ENCODE results near the gene CRHR1.
"Not testable (repeated sequence)": the region's sequence is repeated elsewhere in the genome, so short reads cannot be mapped to it uniquely, and the experiment has no call there.

Gene CRHR1

DNA sequence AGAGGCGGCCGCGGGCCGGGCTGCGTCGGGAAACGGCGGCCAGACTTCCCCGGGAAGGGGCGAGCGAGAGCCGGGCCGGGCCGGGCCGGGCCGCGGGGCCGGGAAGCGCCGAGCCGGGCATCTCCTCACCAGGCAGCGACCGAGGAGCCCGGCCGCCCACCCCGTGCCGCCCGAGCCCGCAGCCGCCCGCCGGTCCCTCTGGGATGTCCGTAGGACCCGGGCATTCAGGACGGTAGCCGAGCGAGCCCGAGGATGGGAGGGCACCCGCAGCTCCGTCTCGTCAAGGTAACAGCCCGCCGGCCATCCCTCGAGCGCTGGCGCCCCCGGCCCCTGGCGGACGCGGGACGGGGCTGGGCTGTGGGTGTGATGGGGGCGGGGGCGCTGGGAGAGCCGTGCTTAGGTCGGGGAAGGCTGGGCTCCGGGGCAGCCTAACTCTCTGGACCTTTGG lies at the start of gene CRHR1:
Gene CRHR1, plus strand, starts transcription at position 28 of the 448 bp plus-strand sequence. Its CDS starts 225 bp downstream, at position 253.
- no peak for DNase-seq (ENCODE audit: low spot score)

DNA sequence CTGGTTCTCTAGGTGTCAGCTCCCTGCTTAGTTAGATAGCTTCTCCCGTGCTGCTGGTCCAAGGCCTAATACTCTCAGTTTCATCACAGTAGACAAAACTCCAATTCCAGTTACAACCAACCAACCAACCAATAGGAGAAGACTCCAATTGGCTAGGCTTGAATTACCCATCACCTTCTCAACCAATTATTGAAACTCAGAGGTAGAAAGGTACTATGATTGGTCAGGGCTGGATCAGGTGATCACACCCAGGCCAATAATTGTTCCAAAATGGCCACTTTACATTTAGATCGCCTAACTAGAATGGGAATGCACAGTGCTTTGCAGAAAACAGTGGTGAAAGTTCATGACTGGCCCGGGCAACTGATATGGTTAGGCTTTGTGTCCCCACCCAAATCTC lies 49.5 kb upstream of the CRHR1 start:
- no peak for DNase-seq (ENCODE audit: low spot score)

DNA sequence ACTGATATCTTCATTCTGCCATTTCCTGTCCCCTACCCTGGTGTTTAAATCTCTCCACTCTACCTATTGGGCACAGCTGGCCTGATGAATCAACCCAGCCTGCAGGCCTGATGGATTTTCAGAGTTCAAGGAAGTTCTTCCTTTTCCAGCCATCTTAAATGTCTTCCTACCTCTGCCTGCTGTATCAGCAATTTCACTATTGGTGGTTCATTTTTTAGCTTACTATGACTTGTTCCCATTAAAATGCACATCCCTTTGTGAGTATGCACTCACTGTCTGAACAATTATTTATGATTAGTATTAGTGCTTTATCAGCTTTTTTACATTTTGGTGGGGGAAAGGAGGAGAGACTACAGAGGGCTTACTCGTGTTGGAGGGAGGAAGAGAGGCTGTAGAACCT lies 48.6 kb upstream of the CRHR1 start:
- DNase-seq (ENCODE audit: low spot score) = no peak

DNA sequence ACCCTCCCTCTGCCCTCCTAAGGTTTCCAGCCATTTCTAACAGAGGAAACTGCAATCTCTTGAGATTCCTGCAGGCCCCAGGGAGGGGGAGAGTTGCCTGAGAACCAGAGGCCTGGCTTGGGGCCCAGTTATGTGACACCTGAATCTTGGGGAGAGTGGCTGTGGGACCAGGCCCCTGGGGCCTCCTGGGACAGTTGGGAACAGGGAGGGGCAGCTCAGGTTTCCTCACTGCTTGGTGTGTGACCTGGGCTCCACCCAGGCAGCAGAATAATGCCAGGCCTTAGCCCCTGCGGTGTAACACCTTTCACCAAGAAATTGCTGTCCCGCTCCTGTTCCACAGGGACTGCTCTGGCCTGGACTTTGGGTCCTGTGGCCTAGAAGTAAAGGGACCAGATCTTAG lies 44.3 kb upstream of the CRHR1 start:
- no peak for DNase-seq (ENCODE audit: low spot score)

DNA sequence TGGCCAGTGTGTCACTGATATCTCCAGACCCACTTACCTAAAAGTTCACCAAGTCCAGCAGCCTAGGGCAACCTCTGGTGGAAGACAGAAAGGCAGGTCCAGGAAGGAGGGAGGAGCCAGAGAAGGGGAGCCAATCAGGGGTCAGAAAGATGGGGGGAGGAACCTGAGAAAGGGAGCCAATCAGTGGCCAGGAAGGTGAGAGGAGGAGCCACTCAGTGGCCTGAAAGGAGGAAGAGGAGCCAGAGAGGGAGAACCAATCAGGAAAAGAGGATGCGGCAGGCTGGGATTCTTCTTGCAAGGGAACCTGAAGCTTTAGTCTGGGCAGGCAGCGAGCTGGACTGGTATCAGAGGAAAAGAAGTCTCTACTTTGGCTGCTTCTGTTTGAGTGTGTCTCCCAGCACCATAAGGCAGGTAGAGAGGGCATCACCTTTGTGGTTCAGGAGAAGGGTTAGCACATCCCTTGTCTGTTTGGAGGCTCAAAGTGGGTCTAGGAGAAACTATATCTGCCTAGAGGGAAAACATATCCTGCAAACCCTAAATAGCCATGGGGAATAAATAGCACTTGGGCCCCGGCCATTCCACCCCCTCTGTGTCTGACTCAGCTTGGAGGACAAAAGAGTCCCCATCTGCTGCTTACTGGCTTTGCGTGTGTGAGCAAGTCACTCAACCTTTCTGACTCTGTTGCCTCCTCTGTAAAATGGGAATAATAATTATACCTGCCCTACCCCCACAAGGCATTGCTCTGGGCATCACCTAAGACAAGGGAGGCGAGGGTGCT lies 43.4 kb upstream of the CRHR1 start:
- peak; percentile 61 for DNase-seq (ENCODE audit: low spot score)

DNA sequence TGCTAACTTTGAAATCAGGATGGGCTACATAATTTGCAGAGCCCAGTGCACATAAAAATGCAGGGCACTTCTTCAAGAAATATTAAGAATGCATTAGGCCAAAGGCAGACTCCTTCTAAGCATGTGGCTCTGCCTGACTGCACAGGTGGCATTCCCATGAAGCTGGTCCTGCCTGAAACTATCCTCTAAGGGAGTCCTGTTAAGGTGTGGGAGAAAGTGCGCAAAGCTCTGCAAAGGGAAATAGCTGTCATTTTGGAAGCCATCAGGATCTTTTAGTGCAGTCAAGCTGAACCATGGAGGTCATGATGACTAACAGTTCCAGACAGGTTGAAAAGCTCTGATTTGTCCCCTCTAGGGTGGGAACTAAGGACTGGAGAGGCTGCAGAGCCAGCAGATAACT lies 41.9 kb upstream of the CRHR1 start:
- DNase-seq (ENCODE audit: low spot score) = no peak

DNA sequence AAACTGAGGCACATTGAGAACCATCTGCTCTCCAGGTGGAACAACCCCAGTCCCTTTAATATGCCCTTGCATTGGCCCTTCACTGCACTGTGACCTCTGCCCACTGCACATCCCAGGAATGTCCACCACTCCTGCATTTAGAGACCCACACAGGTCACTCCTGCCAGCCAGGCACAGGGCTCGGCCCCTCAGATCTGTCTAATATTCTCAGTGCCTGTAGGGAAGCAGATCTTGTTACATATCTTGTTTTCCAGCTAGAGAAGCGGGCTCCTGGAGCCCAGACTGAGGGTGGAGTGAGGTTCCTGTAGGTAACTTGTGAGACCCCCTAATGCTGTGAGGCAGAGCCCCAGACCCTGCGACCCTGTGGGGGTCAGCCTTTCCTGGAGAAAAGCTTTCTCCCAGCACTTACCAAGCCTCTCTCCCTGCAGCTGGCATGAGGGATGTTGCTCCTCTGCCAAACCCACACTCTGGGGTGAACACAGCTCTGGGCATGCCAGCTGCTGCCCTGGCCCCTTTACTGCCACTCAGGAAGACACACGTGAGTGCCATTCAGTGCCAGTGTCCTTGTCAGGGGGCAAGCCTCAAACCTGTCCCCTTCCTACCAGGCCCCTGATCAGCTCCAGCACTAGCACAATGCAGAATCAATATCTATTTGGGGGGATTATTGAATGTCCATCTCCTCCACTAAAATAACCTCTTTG lies 40.3 kb upstream of the CRHR1 start:
- DNase-seq (ENCODE audit: low spot score) = no peak

DNA sequence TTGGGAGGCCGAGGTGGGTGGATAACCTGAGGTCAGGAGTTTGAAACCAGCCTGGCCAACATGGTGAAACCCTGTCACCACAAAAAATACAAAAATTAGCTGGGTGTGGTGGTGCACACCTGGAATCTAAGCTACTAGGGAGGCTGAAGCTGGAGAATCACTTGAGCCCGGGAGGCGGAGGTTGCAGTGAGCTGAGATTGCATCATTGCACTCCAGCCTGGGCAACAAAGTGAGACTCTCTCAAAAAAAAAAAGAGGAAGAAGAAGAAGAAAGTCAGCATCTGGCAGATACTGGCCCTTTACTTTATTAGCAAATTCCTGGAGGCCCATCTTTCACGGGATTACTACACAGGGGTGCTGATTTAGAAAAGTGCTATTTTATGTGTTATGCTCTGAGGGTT lies 39.3 kb upstream of the CRHR1 start:
- not testable (repeated sequence) for DNase-seq (ENCODE audit: low spot score)

DNA sequence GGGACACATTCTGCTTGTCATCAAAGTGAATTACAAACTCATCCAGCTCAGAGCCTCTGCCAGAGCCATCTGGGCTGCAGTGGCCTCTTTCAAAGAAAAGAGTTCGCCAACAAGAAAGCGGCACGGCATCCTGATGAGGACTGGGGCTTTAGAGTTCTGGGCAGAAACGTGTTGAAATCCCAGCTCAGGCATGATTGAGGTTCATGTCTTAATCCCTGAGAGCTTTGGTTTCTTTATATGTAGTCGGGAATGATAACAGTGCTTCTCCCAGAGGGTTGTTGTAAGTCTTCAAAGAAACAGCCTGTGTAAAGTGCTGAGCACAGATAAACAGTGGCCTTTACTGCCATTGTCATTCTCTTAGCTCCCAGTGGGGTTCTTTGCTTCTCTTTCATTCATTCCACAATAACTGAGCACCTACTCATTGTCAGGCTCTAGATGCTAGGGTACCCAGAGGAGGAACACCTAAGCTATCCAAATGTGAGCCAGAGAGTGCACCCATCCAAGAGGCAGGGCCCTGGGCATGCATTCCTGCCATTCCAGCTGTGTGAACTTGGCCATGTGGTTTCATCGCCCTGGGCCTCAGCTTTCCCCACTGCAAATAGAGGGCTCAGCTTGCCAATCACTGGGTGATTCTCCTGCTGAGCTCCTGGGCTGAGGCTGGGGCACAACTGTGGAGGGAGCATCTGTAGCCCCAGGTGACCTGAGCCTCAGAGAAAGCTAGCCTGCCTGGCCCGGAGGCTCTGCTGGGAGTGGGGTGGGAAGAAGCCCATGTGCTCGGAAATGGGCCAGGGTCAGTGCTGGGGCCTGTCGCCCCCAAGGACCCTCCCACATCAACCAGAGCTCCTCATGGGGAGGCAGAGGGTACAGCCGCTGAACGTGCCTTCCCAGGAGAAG lies 38.3 kb upstream of the CRHR1 start:
- no peak for DNase-seq (ENCODE audit: low spot score)

DNA sequence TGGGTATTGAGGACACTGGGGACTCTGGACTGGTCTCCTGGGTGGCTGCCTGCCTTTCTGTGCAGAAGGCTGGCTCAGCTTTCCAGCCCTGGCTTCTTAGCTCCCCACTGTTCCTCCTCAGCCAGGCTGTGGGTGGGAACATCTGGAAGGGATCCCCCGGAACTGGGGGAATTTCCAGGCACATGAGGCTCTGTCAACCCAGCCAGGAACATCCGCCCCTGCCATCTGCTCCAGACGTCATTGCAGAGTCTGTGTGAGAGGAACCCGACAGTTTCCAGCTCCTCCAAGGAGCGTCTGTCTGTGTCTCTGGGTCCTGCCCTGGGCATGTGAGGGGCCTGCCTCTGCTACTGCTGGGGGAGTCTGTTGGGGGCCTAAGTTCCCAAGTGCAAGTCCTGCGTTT lies 36.2 kb upstream of the CRHR1 start:
- no peak for DNase-seq (ENCODE audit: low spot score)

DNA sequence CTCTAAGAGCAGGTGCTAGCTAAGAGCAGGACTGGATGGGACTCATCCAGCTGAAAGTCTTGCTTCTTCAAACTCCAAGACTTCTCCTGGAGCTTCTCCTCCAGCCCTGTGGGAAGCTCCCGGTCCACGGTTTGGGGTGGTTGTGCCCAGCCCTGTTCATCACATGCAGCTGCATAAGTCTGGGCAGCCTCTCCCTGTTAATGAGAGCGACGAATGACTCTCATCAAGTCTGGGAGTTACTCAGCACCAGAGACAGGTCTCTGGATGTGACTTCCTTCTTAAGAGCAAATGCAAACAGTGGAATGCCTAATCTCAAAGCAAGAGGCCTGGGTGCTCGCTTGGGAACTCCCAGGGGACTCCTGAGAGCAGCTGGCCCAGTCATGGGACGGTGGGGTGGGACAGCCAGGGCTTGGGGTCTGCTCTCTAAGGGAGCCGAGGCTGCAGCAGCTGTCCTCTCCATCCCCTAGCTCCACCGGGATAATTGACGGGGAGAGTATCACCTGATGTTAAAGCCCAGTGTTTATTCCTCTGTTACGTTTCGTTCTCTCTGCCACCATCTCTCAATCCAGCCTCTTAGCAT lies 35.3 kb upstream of the CRHR1 start:
- no peak for DNase-seq (ENCODE audit: low spot score)

DNA sequence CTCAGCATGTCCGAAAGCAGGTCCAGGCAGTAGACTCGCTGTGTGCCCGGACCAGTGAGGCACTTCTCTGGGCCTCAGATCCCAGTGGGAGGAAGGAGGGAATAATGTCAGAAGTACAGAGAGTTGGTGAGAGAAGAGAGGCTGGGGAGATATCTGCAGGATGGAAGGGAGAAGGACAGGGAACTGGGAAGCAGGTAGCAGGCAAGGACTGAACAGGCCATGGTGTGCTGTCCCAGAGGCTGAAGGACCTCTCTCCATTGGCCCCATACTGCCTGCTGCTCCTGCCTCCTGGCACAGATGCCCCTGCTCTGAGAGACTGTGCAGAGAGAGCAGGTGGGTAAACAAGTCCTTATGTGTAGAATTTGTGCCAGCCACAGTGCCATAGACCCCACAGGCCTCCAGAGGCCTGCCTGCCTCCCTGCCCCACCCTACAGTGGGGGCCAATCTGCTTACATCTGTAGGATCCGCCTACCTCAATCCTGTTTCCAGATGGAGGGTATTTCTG lies 34.2 kb upstream of the CRHR1 start:
- no peak for DNase-seq (ENCODE audit: low spot score)

DNA sequence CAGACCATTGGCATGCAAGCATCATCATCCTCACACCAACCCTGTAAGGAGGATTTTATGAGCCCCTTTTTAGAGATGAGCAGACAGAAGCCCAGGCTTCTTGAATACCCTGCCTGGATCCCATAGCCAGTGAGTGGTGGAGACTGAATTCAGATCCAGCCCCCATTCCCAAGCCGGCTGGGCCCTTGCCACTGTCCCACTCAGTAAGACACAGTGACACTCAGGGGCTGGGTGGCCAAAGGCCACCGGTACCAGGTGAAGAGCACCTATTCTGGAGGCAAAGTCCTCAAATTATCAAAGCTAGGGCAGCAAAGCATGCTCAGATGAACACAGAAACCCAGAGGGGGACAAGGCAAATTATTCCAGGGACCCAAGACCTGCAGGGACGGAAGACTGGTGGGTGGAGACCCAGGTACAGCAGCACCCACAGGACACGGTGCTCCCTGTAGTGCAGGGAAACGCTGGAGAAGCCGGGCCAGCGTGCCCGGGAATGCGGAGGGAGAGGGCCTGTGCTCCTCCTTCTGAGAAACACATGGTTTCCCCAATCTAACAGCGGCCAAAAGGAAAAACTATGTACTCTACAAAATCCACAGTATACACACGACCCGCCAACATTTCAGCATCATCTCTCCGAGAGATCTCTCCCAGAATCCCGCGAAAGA lies 33.2 kb upstream of the CRHR1 start:
- DNase-seq (ENCODE audit: low spot score) = no peak

DNA sequence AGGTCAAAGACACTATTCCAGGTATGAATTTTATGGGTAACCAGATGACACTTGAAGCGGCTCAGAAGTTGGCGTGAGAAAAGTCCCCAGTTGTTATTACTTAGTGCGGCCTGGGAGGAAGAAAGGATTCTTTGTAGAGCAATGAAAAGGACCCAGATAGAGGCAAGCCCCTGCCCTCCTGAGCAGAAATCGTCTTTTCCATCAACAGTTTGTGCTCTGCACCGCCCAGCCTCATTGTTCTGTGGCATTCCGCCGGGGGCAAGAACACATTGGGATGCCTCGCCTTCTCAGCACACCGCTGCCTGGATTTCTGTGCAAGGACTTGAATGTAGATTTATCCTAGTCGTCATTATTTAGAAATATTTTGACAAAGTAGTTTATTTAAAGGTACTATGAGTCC lies 32.7 kb upstream of the CRHR1 start:
- DNase-seq (ENCODE audit: low spot score) = no peak

DNA sequence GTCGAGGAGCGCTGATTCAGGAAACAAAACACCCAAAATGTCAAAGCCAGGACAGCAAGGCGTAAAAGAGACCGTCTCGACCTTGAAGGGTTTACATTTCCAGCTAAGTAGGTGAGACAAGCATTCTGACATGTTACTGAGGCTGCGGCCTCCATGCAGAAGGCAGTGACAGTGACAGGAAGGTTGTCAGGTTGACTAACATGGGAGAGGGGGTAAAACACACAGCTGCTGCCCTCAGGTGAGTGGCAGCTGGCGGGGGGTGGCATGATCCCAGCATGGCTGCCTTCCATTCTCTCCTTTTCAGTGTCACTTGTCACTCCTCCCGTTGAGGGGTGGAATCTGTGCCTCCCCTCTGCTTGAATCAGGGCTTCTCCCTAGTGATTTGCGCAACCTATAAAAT lies 31.9 kb upstream of the CRHR1 start:
- no peak for DNase-seq (ENCODE audit: low spot score)

DNA sequence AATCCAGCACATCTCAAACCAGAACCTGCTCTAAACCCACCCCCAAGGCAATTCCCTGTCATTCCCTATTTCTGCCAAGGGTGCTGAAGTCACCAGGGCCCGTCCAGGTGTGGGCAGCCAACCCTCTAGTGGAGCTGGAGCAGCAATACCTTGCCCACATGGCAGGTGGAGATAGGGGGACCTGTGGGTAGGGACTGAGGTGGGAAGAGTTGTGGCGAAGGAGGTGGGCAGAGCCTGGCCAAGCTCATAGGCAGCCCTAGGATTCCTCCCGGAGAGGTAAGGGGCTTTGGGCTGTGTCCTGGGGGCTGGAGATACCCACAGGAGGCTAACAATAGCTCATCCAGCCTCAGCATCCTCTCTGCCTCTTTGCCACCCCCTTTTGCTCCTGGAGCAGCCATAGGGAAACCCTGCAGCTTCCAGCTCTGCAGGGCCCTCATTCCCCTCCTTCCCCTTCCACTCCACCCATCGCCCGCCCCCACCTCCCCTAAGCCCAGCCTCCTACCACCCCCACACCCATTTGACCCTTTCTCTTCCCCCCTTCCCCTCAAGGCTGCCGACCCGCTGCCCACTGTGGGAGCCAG lies 30.4 kb upstream of the CRHR1 start:
- no peak for DNase-seq (ENCODE audit: low spot score)

DNA sequence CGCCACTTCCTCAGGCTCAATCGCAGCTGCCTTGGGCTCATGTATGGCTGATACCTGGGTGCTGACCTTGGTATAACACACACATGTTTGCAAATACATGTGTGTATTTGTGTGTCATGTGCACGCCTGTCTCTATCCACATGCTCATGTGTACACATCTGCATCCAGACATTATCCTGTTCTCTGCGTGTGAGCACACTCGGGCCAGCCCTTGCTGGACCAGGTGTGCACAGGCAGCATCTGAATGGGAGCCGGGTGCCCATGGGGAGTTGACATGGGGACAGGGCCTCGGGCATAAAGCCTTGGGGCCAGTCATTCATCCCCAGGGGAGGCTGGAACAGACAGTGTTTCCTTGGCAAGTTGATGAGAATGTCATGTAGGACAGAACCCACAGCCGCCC lies 29.1 kb upstream of the CRHR1 start:
- no peak for DNase-seq (ENCODE audit: low spot score)

DNA sequence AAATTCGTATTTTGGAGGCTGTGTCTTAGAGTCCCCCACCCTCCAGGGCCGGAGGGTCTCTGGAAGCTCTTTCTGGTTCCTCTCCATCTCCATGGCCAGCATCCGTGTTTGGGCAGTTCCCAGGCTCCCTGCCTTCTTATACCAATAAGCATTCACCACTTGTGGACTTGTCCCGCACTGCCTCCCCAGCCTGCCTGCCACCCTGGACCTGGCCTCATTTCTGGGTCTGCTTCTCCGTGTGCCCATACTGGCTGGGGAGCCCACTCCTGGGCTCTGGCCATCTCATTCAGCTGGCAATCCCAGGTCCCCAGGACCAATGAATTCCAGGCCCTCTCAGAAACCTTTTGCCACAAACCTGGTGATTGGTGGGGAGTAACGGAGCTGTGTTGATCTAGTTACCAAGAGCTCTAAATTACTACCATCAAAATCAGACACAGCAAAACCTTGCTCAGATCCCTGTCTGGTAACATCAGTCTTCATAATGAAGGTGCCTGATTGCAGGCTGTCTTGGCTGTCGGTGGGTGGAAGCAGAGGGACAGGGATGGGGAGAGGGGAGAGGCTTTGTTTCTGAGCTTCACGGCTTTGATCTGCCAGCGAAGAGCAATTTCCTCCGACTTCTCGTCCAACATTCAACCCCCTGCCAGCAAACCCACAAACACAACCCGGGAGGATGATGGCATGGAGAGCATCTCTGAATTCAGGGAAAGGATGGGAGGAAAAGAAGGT lies 27.7 kb upstream of the CRHR1 start:
- DNase-seq (ENCODE audit: low spot score) = no peak

DNA sequence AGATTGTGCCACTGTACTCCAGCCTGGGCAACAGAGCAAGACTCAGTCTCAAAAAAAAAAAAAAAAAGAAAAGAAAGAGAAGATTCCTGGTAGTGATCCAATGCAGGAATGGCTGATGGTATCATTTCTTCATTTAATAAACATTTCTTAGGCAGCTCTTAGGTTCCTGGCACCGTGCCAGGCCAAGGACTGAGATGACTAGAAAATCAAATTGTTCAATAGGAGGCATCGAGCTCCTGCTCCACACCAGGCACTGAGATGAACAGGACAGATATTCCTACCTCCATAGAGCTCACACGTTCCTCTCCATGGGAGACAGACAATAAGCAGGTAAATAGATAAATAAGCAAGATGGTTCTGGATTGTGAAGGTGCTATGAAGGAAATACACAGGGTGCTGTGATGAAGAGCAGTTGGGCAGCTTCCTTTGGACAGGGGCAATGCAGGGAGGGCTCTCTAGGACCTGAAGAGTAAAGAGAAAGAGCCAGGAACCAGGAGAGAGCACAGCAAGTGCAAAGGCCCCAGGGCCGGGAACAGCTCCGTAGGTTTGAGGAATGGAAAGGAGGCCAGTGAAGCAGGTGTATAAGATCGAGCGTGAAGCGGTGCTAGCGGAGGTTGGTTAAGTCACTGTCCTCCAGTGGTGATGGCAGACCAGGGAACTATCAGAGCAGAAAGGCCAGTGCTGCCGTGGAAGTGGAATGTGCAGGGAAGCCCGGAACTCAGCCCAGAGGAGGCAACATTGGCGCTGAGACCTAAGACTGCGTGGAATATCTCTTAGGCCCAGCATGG lies 26.5 kb upstream of the CRHR1 start:
- no peak for DNase-seq (ENCODE audit: low spot score)

DNA sequence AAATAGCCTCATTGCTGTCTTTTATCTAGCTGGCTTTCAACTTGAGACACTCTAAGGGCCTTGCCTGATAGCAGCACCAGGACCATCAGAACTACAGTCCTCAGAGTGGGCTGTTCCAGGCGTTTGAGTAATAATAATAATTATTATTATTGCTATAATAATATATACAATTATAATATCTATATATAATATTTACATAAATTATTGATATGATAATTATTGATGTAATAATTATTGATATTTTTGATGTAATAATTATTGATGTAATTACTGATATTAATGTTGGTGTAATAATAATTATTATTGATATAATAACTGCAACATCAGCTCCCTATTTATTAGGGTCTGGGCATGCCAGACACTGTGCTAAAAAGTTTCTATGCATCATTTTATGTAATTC lies 25.6 kb upstream of the CRHR1 start:
- DNase-seq (ENCODE audit: low spot score) = no peak

All from putamen (tissue), 1 donor.